ENCODE measurements around the gene PTK7.
"Not testable (repeated sequence)": the region's sequence is repeated elsewhere in the genome, so short reads cannot be mapped to it uniquely, and the experiment has no call there.

PTK7 gene

GRCh38 chr6:43088654-43089056 lies 12.5 kb downstream of the PTK7 start:
- no peak for DNase-seq

GRCh38 chr6:43089467-43089866 lies 13.4 kb downstream of the PTK7 start:
- DNase-seq: no peak

GRCh38 chr6:43089874-43090558 lies 13.9 kb downstream of the PTK7 start:
- DNase-seq: no peak

- no peak for DNase-seq
These were observed 14.4 kb downstream of the PTK7 start for GRCh38 chr6:43090559-43090956.

GRCh38 chr6:43091020-43091419 lies 14.9 kb downstream of the PTK7 start:
- no peak for DNase-seq

GRCh38 chr6:43091436-43091991 lies 15.4 kb downstream of the PTK7 start:
- no peak for DNase-seq

- no peak for DNase-seq
These were observed 16.5 kb downstream of the PTK7 start for GRCh38 chr6:43092635-43093034.

GRCh38 chr6:43093436-43094289 lies 17.5 kb downstream of the PTK7 start:
- DNase-seq: no peak

- DNase-seq: no peak
These were observed 19.8 kb downstream of the PTK7 start for GRCh38 chr6:43095939-43096338.

GRCh38 chr6:43096451-43097097 lies 20.5 kb downstream of the PTK7 start:
- no peak for DNase-seq

- no peak for DNase-seq
These were observed 21.0 kb downstream of the PTK7 start for GRCh38 chr6:43097098-43097489.

GRCh38 chr6:43097502-43097901 lies 21.4 kb downstream of the PTK7 start:
- no peak for DNase-seq

- no peak for DNase-seq
These were observed 25.4 kb downstream of the PTK7 start for GRCh38 chr6:43101497-43101896.

GRCh38 chr6:43103253-43103876 lies 27.3 kb downstream of the PTK7 start:
- DNase-seq: no peak

- no peak for DNase-seq
These were observed 29.6 kb downstream of the PTK7 start for GRCh38 chr6:43105538-43106222.

GRCh38 chr6:43107344-43108062 lies 31.4 kb downstream of the PTK7 start:
- no peak for DNase-seq

- DNase-seq: no peak
These were observed 37.5 kb downstream of the PTK7 start for GRCh38 chr6:43113431-43114260.

GRCh38 chr6:43115365-43115764 lies 39.3 kb downstream of the PTK7 start:
- no peak for DNase-seq

GRCh38 chr6:43117466-43117865 lies 41.4 kb downstream of the PTK7 start:
- not testable (repeated sequence) for DNase-seq

GRCh38 chr6:43119482-43119881 lies 43.4 kb downstream of the PTK7 start:
- DNase-seq: no peak

All from RPMI8226 (cell line).